GM23338 (cell line): ENCODE data around the gene ACSM2B.
"Not testable (repeated sequence)": the region's sequence is repeated elsewhere in the genome, so short reads cannot be mapped to it uniquely, and the experiment has no call there.

ENCODE experiments used
- CREB1 ChIP-seq: fragments of 250-450 bp; sonication (Bioruptor Pico); IDR thresholded peaks from 2 replicates; pipeline ENCODE4 v1.5.0; 2020; ENCODE audit warnings: low read depth, mild to moderate bottlenecking, moderate library complexity
- EZH2 ChIP-seq: fragments of 200-600 bp; sonication (generic); IDR thresholded peaks from one replicate; pipeline ENCODE4 v1.8.0; 2017; ENCODE audit warnings: antibody characterized with exemption, mild to moderate bottlenecking, low read depth; ENCODE audit not compliant: unreplicated experiment
- EZH2phosphoT487 ChIP-seq: fragments of 200-600 bp; sonication (generic); IDR thresholded peaks from one replicate; pipeline ENCODE4 v1.8.1; 2018; ENCODE audit warnings: antibody characterized with exemption; ENCODE audit not compliant: unreplicated experiment
- JUNB ChIP-seq: IDR thresholded peaks from one replicate; pipeline ENCODE4 v1.6.1; 2016; ENCODE audit warnings: antibody characterized with exemption; ENCODE audit not compliant: unreplicated experiment
- POLR2AphosphoS5 ChIP-seq: IDR thresholded peaks from 2 replicates; pipeline ENCODE4 v1.6.1; 2016; ENCODE audit warnings: antibody characterized with exemption, low read depth
- STAT1 ChIP-seq: IDR thresholded peaks from one replicate; pipeline ENCODE4 v1.6.1; 2016; ENCODE audit warnings: antibody characterized with exemption; ENCODE audit not compliant: unreplicated experiment
- ZNF331 ChIP-seq: fragments of 250-450 bp; sonication (Bioruptor Pico); IDR thresholded peaks from 2 replicates; pipeline ENCODE4 v1.5.0; 2020; ENCODE audit warnings: low read depth, mild to moderate bottlenecking, moderate library complexity
- TF ChIP-seq, protein P1 (sequence below), 2 experiments: fragments of 200-600 bp in 1 of 2; sonication (generic) in 1 of 2; conservative IDR thresholded peaks; 2 replicates each; pipeline versions ENCODE4 v1.5.1 to v1.6.1; 2016 to 2017; ENCODE audit warnings: antibody characterized with exemption in 2 of 2, low read depth in 2 of 2, mild to moderate bottlenecking in 2 of 2, moderate library complexity in 1 of 2
- TF ChIP-seq, protein P2 (sequence below): IDR thresholded peaks from one replicate; pipeline ENCODE4 v1.6.1; 2018; ENCODE audit warnings: antibody characterized with exemption; ENCODE audit not compliant: unreplicated experiment

- TF ChIP-seq EZH2phosphoT487; POLR2AphosphoS5; ZNF331; EZH2; STAT1; CREB1 (CRISPR knock-in tag); JUNB: not testable (repeated sequence)
- TF ChIP-seq, protein P1, sequence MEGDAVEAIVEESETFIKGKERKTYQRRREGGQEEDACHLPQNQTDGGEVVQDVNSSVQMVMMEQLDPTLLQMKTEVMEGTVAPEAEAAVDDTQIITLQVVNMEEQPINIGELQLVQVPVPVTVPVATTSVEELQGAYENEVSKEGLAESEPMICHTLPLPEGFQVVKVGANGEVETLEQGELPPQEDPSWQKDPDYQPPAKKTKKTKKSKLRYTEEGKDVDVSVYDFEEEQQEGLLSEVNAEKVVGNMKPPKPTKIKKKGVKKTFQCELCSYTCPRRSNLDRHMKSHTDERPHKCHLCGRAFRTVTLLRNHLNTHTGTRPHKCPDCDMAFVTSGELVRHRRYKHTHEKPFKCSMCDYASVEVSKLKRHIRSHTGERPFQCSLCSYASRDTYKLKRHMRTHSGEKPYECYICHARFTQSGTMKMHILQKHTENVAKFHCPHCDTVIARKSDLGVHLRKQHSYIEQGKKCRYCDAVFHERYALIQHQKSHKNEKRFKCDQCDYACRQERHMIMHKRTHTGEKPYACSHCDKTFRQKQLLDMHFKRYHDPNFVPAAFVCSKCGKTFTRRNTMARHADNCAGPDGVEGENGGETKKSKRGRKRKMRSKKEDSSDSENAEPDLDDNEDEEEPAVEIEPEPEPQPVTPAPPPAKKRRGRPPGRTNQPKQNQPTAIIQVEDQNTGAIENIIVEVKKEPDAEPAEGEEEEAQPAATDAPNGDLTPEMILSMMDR (conservative IDR thresholded peaks at IDR 0.05; ENCODE audit: low read depth in 2 of 2), result not testable (repeated sequence)
- TF ChIP-seq, protein P2, sequence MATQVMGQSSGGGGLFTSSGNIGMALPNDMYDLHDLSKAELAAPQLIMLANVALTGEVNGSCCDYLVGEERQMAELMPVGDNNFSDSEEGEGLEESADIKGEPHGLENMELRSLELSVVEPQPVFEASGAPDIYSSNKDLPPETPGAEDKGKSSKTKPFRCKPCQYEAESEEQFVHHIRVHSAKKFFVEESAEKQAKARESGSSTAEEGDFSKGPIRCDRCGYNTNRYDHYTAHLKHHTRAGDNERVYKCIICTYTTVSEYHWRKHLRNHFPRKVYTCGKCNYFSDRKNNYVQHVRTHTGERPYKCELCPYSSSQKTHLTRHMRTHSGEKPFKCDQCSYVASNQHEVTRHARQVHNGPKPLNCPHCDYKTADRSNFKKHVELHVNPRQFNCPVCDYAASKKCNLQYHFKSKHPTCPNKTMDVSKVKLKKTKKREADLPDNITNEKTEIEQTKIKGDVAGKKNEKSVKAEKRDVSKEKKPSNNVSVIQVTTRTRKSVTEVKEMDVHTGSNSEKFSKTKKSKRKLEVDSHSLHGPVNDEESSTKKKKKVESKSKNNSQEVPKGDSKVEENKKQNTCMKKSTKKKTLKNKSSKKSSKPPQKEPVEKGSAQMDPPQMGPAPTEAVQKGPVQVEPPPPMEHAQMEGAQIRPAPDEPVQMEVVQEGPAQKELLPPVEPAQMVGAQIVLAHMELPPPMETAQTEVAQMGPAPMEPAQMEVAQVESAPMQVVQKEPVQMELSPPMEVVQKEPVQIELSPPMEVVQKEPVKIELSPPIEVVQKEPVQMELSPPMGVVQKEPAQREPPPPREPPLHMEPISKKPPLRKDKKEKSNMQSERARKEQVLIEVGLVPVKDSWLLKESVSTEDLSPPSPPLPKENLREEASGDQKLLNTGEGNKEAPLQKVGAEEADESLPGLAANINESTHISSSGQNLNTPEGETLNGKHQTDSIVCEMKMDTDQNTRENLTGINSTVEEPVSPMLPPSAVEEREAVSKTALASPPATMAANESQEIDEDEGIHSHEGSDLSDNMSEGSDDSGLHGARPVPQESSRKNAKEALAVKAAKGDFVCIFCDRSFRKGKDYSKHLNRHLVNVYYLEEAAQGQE, result not testable (repeated sequence)
Observed at GRCh38 chr16:20589486-20589885, 13.3 kb upstream of the ACSM2B start.
